Fibroblast of gingiva (primary cell): ENCODE data around the gene CALHM3.

Experiments used
- DNase-seq: peaks from one replicate; pipeline ENCODE4 v3.0.0-alpha.2; 2011; ENCODE audit warnings: low read depth

Gene CALHM3

DNA sequence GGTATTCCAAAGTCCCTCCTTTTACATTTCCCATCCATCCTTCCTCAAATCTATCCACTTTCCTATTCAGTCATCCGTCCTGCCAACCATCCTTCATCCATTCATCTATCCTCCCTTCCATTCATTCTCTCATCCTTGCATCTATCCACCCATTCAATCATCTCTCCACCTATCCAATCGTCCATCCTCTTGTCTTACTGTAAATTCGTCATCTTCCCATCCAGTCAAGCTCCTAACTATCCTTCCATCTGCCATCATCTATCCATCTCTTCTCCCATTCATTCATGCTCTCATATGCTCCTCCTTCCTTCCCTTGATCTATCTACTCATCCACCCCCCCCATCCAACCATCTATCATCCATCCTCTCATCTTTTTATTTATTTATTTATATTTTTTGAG is 5.0 kb downstream of the CALHM3 start:
- no peak for DNase-seq

DNA sequence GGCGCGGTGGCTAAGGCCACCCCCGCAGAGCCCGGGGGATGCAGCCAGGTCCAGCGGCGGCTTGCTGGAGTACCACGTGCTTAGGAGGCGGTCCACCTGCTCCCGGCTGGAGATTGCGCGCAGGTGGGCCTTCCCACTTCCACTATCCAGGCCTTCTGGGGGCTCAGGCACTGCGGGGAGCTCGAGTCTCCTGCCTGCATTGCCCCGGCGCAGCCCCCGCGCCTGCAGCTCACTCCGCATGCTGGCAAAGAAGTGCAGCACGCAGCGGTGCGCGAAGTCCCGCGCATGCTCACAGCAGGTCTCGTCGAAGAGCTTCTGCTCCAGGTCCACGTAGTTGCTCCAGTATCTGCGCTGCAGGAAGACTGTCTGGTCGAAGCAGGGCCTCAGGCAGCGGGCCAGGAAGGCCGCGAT is 5.8 kb downstream of the CALHM3 start:
- no peak for DNase-seq

DNA sequence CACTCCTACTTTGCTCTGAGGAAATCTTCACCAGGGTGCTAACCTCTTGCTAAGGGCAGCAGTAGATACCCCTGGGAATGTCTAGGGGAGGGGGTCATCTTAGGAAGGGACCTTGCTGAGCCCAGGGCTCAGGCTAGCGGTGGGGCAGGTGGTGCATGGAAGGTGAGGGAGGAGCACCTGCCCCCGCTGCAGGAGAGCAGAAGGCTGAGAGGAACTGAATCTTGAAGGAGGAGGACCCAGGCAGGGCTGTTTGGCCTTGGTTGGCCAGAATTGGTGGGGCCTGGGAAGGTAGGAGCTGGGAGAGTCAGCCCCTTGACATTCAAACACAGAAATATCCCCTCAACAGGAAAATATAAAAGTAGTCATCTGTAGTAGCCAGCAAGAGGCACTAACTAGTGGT is 7.0 kb downstream of the CALHM3 start:
- no peak for DNase-seq

DNA sequence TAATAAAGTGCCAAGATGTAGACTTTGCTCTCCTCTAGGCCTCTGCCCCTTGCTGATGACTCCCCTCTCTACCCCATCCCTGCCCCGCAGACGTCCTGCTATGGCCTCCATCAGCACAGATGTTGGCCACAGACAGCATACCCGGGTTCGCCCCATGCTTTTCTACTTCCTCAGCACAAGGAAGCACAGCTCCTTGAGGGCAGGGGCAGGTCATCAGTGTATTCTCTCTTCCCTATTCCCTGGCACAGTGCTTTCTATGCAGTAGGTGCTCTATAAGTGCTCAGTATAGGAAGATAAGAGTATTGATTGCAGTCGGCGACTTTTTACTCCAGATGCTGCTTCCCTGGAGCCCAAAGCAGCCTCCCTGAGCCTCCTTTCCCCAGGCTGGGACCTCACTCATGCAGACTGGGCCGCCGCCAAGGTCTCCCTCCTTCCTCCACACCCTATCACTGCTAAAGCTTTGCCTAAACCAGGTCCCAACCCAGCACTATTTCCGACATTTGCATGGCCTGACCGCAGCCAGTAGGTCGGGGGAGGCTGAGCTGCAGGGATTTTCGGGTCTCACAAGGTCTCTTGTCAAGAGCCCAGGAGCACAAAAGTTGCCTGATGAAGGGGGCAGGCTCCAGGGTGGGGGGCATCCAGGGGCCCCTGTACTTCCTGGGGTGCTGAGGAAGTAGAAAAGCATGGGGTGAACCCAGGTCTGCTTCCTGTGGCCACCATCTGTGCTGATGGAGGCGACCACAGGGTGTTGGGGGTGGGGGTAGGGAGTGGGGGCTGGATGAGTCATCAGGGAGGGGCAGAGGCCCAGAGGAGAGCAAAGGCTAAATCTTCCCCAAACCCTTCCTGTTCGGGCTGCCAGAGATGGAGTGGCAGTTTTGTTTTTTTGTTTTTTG is 8.0 kb downstream of the CALHM3 start:
- no peak for DNase-seq

DNA sequence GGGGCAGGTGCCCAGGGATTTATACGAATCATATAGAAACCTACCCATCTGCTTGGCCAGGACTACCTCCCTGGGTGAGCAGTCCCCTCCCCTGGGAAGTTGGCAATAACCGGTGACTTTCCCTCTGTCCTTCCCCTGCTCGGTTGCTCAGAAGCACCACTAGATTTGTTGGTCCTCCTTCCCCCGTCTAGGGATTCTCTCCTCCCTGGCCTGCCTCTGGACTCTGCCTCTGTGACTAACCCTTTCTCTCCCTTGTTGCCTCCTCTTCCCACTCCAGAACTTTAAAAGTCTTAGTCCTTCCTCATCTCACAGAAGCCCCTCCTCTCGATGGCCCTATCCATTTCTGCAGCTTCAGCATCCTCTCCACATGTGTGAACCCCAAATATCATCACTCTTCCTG is 9.8 kb downstream of the CALHM3 start:
- DNase-seq: no peak

DNA sequence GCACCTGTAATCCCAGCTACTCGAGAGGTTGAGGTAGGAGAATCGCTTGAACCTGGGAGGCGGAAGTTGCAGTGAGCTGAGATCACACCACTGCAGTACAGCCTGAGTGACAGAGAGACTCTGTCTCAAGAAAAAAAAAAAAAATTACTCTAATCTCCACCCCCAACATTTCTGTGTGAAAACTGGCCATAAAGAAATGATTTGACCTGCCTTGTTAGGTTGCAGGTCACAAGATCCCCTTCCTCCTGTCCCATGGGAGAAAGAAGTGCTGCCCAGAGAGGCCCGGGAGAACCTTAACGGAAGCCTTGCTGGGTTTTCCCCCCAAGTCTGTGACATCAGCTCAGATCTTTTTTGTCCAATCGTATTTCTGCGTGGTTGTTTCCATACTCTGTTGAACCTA is 11.6 kb downstream of the CALHM3 start:
- DNase-seq: no peak

DNA sequence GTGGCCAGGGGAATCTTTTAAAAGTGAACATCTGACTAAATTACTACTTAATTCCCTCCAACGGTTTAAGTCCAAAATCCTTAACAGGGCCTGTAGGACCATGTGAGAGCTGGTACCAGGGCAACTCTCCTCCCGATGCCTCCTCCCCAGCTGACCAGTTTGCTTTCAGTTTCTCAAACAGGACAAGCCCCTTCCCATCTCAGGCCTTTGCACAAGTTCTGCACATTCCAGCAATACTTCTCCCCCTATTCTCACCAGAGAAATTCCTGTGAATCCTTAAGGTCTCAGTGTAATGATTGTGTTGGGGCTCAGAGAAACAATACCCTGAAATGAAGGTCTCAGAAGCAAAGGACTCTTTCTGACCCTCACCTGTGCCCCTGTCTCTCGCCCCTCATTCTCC is 12.3 kb downstream of the CALHM3 start:
- no peak for DNase-seq

DNA sequence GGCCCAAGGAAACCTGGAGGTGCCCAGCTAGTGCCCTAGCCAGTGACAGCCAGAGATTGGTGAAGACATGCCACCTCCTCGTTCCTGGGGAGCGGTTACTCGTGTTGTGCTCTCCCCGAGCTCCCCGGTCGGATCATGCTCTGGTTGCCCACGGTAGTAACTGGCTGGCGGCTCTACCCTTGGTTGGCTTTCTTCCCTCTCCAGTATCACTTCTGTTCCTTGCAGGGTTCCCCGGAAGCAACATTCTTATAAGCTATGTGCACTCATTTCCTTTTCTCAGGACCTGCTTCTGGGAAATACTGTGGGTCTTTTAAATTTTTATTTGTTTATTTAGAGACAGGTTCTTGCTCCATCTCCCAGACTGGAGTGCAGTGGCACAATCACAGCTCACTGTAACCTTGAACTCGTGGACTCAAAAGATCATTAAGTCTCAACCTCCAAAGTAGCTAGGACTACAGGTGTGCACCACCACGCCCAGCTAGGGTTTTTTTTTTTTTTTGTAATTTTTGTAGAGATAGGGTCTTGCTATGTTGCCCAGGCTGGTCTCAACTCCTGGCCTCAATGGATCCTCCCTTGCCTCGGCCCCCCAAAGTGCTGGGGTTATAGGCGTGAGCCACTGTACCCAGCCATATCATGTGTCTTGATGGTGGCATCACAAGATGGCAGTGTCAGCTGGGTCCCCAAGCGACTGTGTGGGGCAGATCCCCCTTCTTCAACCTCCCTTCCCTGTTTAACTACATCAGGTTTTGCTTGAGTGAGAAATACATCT is 13.4 kb downstream of the CALHM3 start:
- DNase-seq: no peak

DNA sequence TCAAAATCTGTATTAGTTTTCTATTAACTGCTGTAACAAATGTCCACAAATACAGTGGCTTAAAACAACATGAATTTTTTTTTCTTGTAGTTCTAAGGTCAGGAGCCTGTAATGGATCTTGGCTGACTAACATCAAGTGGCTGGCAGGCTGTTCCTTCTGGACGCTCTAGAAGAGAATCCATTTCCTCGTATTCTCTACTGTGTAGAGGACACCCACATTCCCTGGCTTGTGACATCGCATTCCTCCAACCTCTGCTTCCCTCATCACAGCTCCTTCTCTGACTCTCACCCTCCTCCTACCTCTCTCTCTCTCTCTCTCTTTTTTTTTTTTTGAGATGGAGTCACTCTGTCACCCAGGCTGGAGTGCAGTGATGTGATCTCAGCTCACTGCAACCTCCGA is 15.5 kb downstream of the CALHM3 start:
- peak; percentile 42 for DNase-seq

DNA sequence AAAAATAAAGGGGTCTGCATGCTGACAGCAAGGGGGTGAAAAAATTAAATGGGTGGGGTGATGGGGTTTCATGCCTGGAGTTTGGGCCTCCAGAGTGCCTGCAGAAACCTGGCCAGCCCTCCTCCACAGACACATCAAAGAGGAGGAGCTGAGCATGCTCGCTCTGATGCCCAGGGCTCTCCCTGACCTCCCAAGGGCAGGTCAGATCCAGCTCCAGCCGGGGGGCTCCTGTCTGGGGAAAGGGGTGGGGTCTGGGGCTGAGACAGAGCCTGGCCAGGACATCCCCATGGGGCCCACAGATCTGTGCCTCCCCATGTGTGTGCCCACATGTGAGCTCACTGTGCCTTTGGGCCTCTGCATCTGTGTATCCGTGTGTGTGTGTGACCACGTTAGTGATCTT is 19.4 kb downstream of the CALHM3 start:
- DNase-seq: no peak

DNA sequence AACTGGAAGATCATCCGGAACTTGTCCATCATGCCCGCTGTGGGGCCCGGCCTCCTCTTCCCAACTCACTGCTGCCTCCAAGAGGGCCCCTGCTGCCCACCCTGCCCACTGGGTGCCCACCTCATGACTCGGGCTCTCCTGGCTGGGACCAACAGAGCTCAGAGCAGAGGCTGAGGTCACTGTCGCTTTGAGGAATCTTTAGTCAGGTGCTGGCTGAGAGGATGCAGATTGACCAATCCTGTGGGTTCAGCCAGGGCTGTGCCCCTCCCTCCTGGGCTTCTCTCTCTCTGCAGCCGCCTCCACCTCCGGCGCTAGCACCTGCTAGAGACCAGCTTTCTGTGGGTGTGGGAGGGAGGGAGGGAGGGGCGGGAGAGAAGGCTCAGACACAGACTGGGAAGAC is 20.3 kb downstream of the CALHM3 start, which contains the start of gene CALHM1:
Gene CALHM1, minus strand, starts transcription at position 181 of the 400 bp plus-strand sequence. Its CDS starts 149 bp downstream, at position 32.
- DNase-seq: no peak

DNA sequence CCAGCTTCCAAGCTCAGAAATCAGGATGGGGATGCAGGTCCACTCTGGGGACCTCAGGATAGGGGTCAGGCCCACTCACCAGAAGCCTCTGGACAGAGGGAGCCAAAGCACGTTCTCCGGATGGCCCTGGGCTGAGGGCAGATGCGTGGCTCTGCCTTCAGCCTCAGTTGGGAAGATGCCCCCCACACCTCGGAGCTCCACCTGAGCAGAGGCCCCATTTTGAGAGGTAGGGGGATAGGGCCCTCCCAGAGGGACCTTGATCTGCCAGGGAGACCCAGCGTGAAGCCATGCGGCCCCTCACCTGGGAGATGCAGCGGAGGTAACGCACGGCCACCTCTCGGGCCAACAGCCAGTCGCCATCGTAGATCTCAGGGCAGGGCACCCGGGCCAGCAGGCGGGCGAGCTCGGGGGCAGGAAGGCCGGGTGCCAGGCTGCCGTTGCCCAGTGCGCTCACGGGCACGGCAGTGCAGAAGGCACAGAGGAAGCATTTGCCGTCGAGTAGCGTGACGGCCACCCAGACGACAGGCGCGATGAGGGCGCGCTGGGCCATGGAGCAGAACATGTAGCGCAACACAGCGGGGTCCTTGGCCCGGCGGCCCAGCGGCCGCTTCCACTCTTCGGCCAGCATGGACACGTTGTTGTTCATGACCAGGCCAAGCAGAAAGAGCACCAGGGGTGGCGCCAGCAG is 21.0 kb downstream of the CALHM3 start:
- no peak for DNase-seq

DNA sequence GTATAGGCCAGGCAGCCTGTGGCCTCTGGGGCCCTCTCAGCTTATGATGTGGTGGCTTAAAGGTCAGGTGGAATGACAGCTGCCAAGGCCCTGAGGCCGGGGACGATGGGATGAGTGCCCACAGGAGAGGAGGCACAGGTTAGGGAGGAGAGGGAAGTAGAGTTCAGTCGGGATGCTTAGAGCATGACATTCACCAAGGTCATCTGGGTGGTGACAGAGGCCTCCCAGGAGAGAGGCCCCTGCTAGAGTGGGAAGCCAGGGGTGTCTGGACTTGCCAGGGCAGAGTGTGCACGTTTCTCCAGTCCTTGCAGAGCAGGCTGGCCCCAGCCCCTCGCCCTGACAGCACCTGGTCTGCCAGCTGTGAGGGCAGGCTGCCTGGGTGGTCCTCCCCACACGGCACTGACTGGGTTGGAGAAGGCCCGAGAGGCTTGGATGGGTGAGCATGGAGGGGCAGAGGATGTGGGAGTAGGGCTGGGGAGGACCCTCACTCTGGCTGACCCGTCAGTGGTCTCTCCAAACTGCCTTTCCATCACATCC is 21.8 kb downstream of the CALHM3 start:
- no peak for DNase-seq

DNA sequence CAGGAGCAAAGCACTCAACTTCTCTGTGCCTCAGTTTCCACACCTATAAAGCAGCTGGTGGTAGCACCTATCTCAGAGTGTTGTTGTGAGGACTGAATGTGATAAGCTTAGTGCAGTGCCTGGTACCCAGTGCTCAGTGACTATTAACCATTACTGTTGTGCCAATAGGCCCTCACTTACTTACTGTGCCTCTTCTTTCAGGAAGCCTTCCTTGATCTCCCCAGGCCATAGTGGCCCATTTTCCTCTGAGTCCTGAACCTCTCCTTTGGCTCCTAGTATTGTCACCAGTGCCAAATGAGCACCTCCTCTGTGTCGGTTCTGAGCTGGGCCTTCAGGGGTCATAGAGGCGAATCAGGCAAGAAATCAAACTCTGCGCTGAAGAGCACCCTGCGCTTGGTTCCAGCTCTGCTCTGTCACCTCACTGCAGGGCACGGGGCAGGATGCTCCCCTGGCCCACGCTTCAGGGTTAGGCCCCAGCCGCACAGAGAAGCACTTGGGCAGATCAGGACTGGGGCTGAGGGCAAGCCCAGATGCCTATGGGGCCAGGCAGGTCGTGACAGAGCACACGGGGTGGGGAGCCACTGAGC is 22.9 kb downstream of the CALHM3 start:
- DNase-seq: no peak

DNA sequence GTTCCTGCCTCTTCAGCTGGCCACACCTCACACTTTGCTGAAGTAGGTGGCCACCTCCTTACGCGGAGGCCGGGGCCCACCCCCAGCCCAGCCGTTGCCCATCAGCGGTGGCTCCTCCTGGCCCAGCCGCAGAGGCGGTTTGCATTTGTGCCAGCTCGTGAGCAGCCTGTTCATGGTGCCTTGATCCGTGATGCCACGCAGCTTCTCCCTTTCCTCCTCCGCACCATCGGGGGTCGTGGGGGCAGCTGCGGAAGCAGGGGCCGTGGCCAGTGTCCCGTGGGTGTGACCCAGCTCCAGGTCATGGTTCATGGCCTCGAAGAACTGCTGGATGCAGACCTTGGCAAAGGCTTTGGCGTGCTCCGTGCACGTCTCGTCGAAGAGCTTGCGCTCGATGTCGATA is 23.8 kb downstream of the CALHM3 start:
- no peak for DNase-seq

DNA sequence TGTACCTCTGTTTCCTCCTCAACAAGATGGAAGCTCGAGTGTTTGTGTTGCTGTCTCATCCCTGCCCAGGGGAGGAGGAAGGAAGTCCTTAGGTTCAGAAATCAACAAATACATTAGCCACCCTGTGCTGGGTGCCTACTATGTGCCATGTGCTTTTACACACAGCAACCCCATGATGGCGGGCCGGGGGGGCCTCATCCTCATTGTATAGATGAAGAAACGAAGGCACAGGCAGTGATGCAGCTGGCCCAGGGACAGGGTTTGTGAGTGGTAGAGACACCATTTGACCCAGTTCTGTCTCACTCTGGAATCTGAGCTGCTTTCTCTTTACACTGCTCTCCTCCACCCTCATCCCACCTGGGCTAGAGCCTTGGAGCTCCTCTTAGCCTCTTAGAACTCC is 25.0 kb downstream of the CALHM3 start:
- no peak for DNase-seq

DNA sequence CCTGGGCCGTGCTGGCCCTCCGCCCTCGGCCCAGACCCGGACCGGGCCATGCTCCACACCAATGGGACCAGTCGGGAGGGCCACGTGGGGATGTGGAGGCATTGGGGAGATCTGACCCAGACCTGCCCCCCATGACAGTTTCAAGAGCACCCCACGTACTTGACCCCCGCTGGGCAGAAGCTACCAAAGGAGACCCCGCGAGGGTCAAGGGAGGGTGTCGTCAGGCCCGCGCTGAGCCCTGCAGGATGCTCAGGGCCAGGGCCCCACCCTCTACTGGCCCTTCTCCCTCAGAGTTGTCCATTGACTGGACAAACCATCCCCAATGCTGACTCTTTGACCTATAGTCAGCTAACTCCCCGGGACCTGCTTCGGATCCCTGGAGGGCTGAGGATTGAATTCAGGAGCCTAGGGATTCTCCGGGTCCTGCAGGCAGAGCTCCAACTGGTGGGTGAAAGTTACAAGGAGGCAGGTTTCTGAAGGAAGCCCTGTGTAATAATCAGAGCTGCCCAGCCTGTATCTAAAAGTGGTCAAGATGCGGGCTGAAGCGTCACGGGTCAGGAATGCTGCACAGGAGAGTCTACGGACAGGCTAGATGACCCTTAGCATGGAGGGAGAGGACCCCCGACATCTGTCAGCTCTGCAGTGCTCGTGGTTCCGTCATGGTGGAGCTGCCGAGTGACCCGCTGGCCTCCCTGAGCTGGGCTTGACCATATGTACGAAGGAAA is 26.4 kb downstream of the CALHM3 start:
- no peak for DNase-seq

DNA sequence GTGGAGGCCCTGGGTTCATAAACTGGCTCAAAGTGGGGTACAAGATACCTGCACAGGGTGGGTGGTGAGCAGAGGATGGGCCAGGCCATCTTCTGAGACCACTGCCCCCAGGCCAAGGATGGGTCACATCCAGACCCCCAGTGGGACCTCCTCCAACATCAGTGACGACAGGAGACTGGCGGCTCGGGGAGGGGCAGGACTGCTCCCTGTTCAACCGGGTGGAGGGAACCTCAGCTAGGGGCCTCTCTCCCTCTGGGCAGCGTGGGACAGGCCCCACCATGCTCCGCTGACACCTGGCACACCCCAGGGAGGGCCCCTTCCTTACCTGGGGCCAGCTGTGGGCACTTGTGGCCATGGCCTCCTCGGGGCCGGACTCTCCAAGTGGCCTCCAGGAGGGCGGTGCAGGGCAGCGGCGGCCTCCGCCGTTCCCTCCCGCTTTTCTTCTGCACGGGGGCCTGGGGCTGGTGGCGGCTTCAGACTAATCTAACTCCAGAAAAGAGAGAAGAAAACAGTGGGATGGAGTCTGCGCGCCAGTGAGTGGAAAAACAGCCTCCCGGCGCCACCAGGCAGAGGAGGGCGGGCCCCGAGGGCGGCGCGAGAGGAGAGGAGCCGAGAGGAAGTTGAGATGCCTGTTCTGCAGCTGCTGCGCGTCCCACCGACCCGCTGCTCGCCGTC is 27.1 kb downstream of the CALHM3 start, which contains the start of gene CALHM2:
Gene CALHM2, minus strand, starts transcription at position 540 of the 675 bp plus-strand sequence. CDS start 2,429 bp downstream, outside the sequence.
- peak; percentile 50 for DNase-seq

DNA sequence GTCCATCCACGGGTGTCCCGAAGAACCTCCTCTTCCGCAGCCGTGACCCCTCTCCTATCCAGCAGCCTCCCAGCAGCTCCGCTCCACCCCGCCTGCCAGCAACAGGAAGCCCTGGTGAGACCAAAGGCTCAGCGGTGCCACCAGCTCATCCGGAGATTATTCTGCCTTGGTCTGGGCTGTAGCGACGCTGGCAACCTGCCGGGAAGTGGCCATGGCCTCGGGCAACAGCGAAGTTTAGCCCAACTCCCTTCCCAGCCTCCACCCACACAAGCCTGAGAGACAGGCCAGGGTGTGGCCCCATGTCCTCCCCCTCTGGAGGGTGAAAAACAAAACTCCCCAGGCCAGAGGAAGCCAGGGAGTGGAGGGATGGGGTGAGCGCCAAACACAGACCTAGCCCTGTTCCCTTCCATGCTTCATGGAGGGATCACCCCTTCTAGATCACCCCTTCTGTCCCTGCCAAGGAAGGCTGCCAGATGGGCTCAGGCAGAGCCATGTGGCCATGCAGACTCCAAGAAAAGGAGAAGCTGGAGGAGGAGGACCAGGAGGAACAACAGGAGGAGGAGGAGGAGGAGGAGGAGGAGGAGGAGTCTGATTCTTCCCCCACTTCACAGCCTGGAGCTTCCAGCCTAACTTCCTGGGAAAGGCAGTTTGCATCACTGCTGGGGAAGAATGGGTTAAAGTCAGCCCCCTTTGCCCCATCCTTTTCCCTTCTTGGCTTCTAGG is 27.8 kb downstream of the CALHM3 start:
- DNase-seq: peak; percentile 69

DNA sequence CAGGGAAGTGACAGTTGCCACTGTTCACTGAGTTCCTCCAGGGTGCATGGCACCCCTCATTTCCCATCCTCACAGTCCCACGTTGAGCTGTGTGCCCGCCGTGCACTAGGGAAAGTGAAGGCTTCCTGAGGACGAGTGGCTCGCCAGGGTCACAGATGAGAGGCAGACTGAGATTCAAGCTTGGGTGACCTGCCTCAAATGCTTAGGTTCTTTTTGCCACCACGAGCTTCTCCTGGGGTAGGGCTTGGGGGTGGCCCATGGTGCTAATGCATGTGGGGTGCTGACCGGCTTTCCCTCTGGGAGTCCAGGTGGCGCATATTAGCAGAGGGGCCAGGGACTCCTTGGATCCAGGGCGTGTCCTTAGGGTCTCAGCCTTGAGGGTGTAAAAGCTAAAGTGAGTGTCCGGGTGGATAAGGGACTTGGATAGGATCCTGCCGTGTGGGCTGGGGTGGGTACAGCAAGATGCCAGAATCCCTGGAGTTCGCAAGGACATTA is 28.8 kb downstream of the CALHM3 start:
- DNase-seq: no peak
